ENCODE measurements around the gene DCAF12. TPM values are rescaled to one million over a fixed set of nuclear protein-coding genes. Genes with fewer than 3 reads are reported as not detected.

The DCAF12 gene
- total RNA-seq, 4 donors from 2014 or later: 21.8 to 31.3 (median 28.8) TPM

DNA sequence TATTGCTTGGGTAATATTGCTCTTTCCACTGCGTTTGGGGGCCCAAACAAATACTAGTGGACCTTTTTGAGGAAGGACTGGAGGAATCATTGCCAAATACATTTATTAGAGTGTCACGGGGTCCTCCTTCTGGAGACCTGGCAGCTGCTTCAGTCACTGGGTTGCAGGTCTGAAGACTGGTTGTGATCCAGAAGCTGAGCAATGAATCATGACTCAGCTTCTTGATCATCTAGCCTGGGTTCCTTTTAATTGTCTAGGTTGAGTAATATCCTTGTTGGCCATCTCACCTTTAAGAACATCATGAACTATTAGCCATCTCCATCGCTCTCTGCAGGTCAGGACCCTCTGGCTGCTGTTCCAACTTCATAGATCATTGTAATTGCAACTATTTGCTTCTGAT, 36.9 kb upstream of the DCAF12 start:
- no peak overlapping the region for H3K4me3 ChIP-seq
- H3K27ac ChIP-seq: no peak overlapping the region
- H3K27me3 ChIP-seq: no peaks in the 10 kb centered on the region
- no peaks in the 10 kb centered on the region for H3K9me3 ChIP-seq
- 61% methylated on average over 3 of the region's 3 CpGs for WGBS
- TF ChIP-seq POLR2A (IDR thresholded peaks at IDR 0.05) (no peak), POLR2AphosphoS5 (IDR thresholded peaks at IDR 0.05) (no peak), EP300 (IDR thresholded peaks at IDR 0.05) (no peak)
- TF ChIP-seq, protein P1, sequence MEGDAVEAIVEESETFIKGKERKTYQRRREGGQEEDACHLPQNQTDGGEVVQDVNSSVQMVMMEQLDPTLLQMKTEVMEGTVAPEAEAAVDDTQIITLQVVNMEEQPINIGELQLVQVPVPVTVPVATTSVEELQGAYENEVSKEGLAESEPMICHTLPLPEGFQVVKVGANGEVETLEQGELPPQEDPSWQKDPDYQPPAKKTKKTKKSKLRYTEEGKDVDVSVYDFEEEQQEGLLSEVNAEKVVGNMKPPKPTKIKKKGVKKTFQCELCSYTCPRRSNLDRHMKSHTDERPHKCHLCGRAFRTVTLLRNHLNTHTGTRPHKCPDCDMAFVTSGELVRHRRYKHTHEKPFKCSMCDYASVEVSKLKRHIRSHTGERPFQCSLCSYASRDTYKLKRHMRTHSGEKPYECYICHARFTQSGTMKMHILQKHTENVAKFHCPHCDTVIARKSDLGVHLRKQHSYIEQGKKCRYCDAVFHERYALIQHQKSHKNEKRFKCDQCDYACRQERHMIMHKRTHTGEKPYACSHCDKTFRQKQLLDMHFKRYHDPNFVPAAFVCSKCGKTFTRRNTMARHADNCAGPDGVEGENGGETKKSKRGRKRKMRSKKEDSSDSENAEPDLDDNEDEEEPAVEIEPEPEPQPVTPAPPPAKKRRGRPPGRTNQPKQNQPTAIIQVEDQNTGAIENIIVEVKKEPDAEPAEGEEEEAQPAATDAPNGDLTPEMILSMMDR (IDR thresholded peaks at IDR 0.05): no peak
- peaks cover 15% of the 10 kb centered on the region for H3K4me1 ChIP-seq
- no peaks in the 10 kb centered on the region for H3K36me3 ChIP-seq
- no peak for DNase-seq (ENCODE audit: low spot score in 2 of 2)

DNA sequence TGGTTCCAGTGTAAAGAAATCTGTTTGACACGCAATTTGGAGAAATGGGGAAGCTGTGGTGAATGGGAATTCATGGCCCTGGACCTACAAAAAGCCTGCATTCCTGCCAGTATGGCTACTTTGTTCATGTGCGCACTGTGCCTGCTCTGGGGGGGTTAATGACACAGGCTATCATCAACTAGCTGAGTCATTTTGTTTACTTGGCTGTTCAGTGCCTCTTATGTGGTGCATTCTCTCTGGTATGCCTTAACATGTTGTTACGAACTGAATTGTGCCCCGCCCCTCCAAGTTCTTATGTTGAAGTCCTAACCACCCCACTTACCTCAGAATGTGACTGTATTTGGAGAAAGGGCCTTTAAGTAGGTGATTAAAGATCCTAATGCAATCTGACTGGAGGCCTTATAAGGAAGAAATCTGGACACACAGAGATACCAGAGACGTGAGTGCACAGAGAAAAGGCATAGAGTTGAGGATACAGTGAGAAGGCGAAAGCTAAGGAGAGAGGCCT, 31.9 kb upstream of the DCAF12 start:
- H3K27me3 ChIP-seq: no peaks in the 10 kb centered on the region
- H3K36me3 ChIP-seq: no peaks in the 10 kb centered on the region
- H3K4me1 ChIP-seq: peaks cover 10% of the 10 kb centered on the region
- WGBS: 58% methylated on average over 6 of the region's 6 CpGs
- no peak overlapping the region for H3K4me3 ChIP-seq
- TF ChIP-seq POLR2A (IDR thresholded peaks at IDR 0.05) (no peak), EP300 (IDR thresholded peaks at IDR 0.05) (no peak), POLR2AphosphoS5 (IDR thresholded peaks at IDR 0.05) (no peak)
- TF ChIP-seq, protein P1 (IDR thresholded peaks at IDR 0.05): no peak
- no peaks in the 10 kb centered on the region for H3K9me3 ChIP-seq
- no peak overlapping the region for H3K27ac ChIP-seq
- DNase-seq (ENCODE audit: low spot score in 2 of 2): no peak

DNA sequence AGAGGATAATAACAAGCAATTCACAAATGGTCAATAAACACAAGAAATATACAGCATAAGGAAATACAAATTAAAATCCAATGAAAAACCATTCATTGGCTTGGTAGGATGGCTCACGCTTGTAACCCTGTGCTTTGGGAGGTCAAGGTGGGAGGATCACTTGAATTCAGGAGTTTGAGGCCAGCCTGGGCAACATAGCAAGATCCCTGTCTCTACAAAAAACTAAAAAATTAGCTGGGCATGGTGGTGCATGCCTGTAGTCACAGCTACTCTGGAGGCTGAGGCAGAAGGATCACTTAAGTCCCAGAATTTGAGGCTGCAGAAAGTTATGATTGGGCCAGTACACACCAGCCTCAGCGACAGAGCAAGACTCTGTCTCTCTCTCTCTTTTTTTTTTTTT, 31.4 kb upstream of the DCAF12 start:
- WGBS: 91% methylated on average over 2 of the region's 2 CpGs
- H3K36me3 ChIP-seq: no peaks in the 10 kb centered on the region
- H3K27me3 ChIP-seq: no peaks in the 10 kb centered on the region
- H3K4me3 ChIP-seq: no peak overlapping the region
- TF ChIP-seq, protein P1 (IDR thresholded peaks at IDR 0.05): no peak
- TF ChIP-seq EP300 (IDR thresholded peaks at IDR 0.05): no peak
- no peak for TF ChIP-seq POLR2A (IDR thresholded peaks at IDR 0.05)
- no peak for TF ChIP-seq POLR2AphosphoS5 (IDR thresholded peaks at IDR 0.05)
- DNase-seq (ENCODE audit: low spot score in 2 of 2): no peak
- H3K9me3 ChIP-seq: no peaks in the 10 kb centered on the region
- no peak overlapping the region for H3K27ac ChIP-seq
- peaks cover 5% of the 10 kb centered on the region for H3K4me1 ChIP-seq

DNA sequence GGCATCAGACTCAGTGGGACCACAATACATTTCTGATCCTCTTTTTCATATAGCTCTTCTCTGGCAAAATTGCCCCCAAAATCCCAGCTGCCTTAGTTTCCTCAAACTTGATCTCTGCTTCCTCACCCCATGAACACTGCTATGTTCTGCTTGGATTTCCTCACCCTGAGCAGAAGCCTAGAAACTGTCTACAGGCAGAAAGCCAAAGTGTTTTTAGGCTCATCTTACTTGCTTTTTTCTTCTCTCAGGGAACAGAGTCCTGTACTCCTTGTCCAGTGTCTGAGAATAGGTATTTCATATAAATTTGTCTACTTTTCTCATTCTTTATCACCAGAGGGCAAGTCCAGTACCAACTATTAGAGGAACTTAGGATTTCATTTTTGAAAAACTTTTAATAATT, 30.8 kb upstream of the DCAF12 start:
- Histone ChIP-seq H3K9me3 (no peaks in the 10 kb centered on the region), H3K36me3 (no peaks in the 10 kb centered on the region), H3K4me3 (no peak overlapping the region), H3K27me3 (no peaks in the 10 kb centered on the region), H3K4me1 (no peaks in the 10 kb centered on the region), H3K27ac (no peak overlapping the region)
- TF ChIP-seq, protein P1 (IDR thresholded peaks at IDR 0.05): no peak
- TF ChIP-seq POLR2AphosphoS5 (IDR thresholded peaks at IDR 0.05): no peak
- TF ChIP-seq POLR2A (IDR thresholded peaks at IDR 0.05): no peak
- TF ChIP-seq EP300 (IDR thresholded peaks at IDR 0.05): no peak
- DNase-seq (ENCODE audit: low spot score in 2 of 2): no peak

DNA sequence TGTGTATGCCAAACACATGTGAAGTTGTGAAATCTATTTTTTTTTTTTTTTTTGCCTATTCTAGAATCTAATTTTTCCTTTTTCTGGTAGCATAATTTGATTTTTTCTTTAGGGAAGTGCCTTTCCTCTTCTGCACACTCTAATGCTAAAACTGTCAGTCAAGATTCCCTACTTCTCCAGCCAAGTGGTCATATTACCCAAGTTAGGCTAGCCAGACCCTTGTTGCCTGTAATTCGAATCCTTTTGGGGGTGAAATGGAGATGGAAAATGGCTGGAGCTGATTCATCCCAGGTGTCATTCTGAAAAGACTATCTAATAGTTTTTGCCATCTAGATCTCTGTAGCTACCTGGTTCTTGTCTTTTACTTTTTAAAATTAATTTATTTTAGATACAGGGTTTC, 27.6 kb upstream of the DCAF12 start:
- H3K4me1 ChIP-seq: no peaks in the 10 kb centered on the region
- H3K36me3 ChIP-seq: no peaks in the 10 kb centered on the region
- no peak overlapping the region for H3K27ac ChIP-seq
- no peak overlapping the region for H3K4me3 ChIP-seq
- no peak for DNase-seq (ENCODE audit: low spot score in 2 of 2)
- H3K9me3 ChIP-seq: no peaks in the 10 kb centered on the region
- TF ChIP-seq POLR2A (IDR thresholded peaks at IDR 0.05): no peak
- TF ChIP-seq POLR2AphosphoS5 (IDR thresholded peaks at IDR 0.05): no peak
- WGBS: 60% methylated on average over 1 of the region's 1 CpG
- no peaks in the 10 kb centered on the region for H3K27me3 ChIP-seq

DNA sequence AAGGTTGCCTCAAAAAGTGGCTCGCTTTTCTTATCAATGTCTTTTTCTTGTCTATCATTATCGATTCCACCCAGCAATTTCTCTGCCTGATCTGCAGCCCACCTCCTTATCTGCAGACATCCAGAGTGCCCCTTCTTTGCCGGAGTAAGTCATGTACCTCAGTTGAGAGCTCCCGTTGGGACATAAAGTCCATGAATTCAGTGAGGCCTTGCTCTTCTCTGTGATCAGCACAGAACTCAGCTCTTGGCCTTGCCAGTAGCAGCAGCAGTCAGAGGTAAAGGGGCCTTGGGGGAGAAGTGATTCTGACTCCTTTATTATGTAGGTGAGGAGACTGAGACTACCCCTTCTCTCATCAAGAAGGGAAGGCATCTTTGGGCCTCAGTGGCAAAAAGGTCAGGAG, 24.9 kb upstream of the DCAF12 start:
- Histone ChIP-seq H3K4me1 (no peaks in the 10 kb centered on the region), H3K9me3 (no peaks in the 10 kb centered on the region), H3K27ac (no peak overlapping the region), H3K36me3 (no peaks in the 10 kb centered on the region), H3K4me3 (no peak overlapping the region), H3K27me3 (no peaks in the 10 kb centered on the region)
- WGBS: 92% methylated on average over 4 of the region's 4 CpGs
- no peak for TF ChIP-seq POLR2AphosphoS5 (IDR thresholded peaks at IDR 0.05)
- no peak for TF ChIP-seq POLR2A (IDR thresholded peaks at IDR 0.05)
- TF ChIP-seq, protein P1 (IDR thresholded peaks at IDR 0.05): no peak
- no peak for TF ChIP-seq EP300 (IDR thresholded peaks at IDR 0.05)
- no peak for DNase-seq (ENCODE audit: low spot score in 2 of 2)
